DMS114 treated with DMSO at 0.1 percent for 48 hours (cell line): ENCODE measurements around the gene SERPINA5.
"Not testable (repeated sequence)": the region's sequence is repeated elsewhere in the genome, so short reads cannot be mapped to it uniquely, and the experiment has no call there.

Source experiments
- DNase-seq: peaks from one replicate; lab custom pipeline; 2025; ENCODE audit not compliant: unreplicated experiment; lab: John Stamatoyannopoulos, UW

The SERPINA5 gene

GRCh38 chr14:94573475-94574277 lies 7.5 kb upstream of the SERPINA5 start:
- DNase-seq = no peak

- no peak for DNase-seq
These were observed 6.9 kb upstream of the SERPINA5 start for GRCh38 chr14:94574336-94574735.

DNA sequence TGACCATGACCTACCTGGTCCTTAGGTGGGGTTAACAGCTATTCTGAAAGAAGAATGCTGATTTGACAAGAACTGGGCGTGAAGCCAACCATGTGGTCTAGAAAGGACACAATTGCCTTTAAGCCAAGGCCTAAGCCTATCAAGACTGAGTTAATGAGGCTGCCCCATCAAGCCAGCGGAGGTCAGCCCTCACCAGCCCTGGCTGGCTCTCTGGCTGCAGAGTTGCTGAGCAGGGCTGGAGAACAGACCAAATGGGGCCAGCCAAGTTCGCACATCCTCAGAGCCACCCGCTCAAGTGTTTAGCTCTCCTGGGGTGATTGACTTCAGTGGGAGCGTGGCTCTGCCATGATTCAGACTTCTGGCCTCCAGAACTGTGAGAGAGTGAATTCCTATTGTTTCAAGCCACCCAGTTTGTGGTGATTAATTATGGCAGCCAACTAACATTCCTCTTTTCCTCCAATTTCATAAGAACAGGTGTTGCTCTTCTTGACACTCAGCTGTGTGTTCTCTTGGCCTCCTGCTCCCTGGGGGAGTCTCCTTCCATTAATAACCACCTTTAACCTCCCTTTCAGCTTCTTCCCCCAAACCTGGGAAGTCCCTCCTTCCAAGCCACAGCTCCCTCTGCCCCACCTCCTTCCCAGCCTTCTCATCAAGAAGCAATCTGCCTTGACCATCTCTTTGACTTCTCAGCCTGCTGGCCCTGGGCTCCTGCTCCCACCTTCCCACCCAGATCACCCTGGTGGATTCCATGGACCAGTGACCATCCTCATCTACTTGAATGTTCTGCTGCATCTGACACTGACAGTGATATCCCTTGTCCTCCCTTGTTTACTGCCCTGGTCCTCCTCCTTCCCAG lies 5.3 kb upstream of the SERPINA5 start:
- no peak for DNase-seq

- not testable (repeated sequence) for DNase-seq
These were observed 3.8 kb upstream of the SERPINA5 start for GRCh38 chr14:94577472-94577871.

DNA sequence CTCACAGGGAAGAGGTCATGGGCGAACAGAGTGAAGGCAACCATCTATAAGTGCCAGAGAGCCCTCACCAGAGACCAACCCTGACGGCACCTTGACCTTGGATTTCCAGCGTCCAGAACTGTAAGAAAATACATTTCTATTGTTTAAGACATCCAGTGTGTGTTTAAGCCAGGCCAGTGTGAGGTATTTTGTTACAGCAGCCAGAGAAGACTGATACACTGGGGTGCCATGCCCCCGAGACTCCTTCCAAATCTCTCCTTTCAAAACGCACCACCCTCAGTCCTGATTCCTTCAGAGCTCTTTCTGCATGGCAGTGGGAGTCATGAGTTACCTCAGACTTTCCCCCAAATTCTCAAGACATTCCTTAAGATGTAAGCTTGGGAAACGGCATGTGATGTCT lies 2.5 kb upstream of the SERPINA5 start:
- DNase-seq = no peak

GRCh38 chr14:94582199-94582750 lies 1.0 kb downstream of the SERPINA5 start:
- no peak for DNase-seq

- DNase-seq = no peak
These were observed 1.6 kb downstream of the SERPINA5 start for GRCh38 chr14:94582851-94583250.

GRCh38 chr14:94583557-94583956 lies 2.3 kb downstream of the SERPINA5 start:
- no peak for DNase-seq

DNA sequence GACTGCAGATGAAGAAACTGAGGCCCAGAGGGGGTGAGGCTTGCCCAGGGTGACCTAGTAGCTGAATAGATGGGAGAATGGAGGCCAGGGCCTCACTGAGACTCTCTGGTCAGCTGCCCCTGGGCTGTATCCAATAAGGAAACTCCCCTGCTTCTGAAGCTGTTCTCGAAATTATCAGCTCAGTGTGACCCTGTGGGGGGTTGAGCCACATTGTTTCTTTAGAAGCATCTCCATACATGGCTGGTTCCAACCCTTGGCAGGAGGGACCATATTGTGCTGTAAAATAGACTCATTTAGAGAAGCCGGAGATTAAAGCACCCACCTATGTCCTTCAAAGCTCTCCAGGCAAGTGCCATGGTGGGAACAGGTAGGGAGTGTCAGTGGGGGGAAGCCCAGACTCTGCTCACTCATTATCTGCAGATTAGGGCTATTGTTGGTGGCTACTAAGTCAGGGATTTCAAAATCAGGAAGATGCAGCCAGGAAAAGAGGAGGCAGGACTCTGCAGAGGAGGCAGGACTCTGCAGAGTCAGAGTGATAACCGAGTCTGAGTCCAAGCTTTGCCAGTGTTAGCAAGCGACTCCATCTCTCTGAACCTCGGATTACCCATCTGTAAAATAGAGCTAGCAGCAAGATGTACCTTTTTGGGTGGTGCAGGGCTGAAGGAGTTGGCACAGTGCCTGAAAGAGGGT lies 3.5 kb downstream of the SERPINA5 start:
- no peak for DNase-seq

GRCh38 chr14:94586635-94587034 lies 5.4 kb downstream of the SERPINA5 start:
- DNase-seq = no peak

DNA sequence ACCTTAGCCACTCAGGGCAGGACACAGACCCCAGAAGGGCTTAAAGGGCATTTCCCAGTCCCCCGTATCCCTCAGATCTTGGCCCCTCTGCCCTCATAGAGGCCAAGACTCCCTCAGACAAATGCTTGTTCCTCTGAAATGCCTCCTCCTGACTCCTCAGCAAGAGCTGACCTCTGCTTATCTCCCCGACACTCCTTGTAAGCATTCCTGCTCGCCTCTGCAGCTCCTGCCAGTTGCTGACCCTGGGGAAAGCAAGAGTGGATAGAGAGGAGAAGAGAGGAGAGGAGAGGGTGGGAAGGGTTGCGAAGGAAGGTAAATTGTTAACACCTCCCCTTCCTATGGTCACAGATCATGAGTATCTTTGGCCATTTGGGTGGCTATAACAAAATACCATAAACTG lies 7.1 kb downstream of the SERPINA5 start:
- DNase-seq = no peak

DNA sequence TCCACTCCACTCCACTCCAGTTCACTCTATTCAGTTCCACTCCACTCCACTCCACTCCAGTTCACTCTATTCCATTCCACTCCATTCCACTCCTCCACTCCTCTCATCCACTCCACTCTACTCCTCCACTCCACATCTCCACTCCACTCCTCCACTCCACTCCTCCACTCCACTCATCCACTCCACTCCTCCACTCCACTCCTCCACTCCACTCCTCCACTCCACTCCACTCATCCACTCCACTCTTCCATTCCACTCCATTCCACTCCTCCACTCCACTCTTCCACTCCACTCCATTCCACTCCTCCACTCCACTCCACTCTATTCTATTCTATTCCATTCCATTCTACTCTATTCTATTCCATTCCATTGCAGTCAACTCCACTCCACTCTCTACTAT lies 9.8 kb downstream of the SERPINA5 start:
- no peak for DNase-seq

GRCh38 chr14:94591871-94592270 lies 10.6 kb downstream of the SERPINA5 start:
- DNase-seq = no peak

GRCh38 chr14:94592457-94592856 lies 11.2 kb downstream of the SERPINA5 start:
- DNase-seq = no peak

DNA sequence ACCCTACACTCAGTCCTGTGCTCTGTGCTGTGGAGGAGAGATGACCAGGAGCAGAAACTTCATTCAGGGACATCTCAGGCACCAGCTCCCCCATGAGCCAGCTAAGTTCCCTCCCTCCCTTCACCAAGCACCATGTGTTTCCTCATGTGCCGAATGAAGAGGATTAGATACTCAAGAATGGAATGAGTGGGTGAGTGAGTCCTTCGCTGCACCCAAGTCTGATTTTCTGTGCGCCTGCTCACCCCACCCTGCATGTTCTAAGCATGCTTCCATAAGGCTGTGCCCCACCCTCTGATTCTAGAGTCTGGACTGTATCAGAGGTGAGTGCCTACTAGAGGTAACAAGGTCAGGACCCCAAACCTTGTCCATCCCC lies 12.1 kb downstream of the SERPINA5 start:
- DNase-seq = no peak

- no peak for DNase-seq
These were observed 12.7 kb downstream of the SERPINA5 start for GRCh38 chr14:94593749-94594431.

DNA sequence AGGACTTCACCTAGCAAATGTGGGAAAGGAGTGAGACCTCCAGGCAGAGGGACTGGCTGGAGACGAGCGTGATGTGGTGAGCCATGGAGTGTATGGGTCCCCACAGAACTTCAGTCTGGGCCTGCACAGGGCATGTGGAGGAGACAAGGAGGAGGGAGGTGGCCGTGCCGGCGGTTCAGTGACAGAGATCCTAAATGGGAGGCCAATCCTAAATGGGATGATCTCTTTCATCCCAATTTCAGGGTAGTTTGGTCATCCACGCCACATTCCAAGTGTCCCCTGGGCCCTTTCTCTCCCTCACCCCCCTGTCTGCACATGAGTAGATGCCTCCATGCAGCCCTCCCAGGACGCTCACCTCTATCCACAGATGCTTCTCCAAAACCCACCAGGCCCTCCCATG lies 13.2 kb downstream of the SERPINA5 start:
- no peak for DNase-seq

DNA sequence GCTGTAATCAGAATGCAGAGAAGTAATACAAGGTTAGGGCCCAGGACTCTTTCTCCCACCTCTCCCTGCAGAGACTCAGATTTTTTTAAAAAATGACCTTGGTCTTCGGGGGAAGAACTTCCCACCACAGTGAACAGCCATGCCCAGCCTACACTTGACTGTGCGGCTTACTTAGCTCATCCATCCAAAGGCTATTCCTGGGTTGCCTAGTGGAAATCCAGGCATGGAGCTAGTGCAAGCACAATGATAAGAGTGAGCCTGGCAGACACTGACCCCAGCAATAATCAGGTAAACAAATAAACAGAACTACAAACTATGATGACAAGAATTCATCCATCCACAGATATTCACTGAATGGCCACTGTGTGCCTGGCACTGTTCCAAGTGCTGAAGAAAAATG lies 14.7 kb downstream of the SERPINA5 start:
- no peak for DNase-seq

- no peak for DNase-seq
These were observed 15.1 kb downstream of the SERPINA5 start for GRCh38 chr14:94596361-94596760.

GRCh38 chr14:94597788-94598187 lies 16.6 kb downstream of the SERPINA5 start:
- no peak for DNase-seq

DNA sequence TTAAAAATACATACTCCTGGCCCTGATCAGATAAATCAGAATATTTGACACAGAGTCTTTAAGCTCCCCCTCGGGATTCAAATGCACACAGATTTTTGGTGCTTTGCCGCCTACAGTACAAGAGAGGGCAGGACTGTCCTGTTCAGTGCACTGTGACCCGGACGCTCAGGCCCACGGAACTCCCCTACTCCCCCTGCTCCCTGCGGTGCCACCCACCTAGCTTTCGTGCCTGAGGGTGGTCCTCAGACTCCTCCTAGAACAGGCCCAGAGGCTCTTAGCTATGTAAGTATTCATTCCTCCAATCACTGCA lies 17.2 kb downstream of the SERPINA5 start:
- no peak for DNase-seq
